Ecto neural progenitor cell (in vitro differentiated cells): ENCODE results near the gene TXLNB.

Source experiments
- DNase-seq: peaks from one replicate; pipeline ENCODE4 v3.0.0-alpha.2; 2018; ENCODE audit warnings: low spot score

Gene TXLNB

DNA sequence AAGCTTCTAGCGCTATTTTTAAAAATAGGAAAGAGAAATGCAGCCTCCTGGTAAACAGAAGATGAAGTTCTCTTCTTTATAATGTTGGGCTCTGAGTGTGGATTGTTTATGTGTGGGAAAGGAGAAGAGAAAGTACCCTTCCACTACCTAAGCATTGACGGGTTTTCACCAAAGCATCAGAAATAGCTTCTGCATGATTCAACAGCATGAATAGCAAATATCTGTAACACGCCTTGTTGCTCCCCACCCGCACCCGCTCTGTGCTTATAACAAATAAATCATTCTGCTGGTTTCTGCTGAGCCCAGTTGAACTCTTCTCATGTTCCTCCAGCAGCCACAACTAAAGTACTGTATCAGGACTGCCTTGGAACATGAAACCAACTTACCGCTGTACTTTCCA, 20.7 kb downstream of the TXLNB start:
- no peak for DNase-seq

DNA sequence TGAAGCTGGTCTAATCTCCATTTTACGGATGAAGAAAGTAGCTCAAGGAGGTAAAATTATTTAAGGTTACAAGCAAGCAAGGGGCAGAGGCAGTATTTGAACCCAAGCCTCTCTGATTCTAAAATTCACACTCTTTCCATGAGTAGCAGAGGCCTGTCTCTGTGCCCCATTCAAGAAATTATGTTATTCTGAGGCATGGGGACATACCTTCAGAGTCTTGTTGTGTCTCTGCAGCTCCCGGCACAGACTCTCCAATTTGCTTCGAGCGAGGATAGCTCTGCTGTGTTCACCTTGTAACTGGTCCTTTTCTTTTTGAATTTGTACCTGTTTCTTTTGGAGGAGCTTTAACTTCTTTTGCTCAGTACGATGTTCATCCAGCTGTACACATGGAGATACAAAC, 21.5 kb downstream of the TXLNB start:
- DNase-seq: no peak

DNA sequence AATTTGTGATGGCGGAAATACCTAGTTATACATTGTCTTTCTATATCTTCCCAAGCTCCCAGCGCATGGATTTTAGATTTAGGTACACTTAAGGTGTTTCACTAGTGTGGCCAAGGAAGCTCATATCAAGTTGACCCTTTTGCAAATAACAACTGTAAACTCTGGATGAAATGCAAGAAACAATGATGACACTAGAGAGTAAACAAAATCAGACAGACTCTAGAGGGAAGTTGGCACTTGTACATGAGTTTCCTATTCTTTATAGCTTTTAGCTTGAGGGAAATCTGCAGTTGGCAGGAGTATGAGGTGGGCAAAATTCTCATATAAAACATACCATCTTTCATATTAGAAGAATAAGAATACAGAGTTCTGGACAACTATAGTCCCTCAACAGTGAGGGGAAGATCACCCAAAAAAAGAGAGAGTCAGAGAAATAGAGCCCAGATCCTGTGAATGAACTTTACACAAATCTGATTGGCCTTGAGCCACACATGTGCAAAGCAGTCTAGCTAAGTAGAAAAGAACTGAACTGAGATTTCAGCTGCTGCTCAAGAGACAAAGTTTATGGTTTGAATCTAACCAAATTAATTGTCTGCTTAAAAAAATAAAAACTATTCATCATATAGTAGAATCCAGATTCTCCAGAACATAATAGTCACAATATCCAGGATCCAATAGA, 26.1 kb downstream of the TXLNB start:
- no peak for DNase-seq

DNA sequence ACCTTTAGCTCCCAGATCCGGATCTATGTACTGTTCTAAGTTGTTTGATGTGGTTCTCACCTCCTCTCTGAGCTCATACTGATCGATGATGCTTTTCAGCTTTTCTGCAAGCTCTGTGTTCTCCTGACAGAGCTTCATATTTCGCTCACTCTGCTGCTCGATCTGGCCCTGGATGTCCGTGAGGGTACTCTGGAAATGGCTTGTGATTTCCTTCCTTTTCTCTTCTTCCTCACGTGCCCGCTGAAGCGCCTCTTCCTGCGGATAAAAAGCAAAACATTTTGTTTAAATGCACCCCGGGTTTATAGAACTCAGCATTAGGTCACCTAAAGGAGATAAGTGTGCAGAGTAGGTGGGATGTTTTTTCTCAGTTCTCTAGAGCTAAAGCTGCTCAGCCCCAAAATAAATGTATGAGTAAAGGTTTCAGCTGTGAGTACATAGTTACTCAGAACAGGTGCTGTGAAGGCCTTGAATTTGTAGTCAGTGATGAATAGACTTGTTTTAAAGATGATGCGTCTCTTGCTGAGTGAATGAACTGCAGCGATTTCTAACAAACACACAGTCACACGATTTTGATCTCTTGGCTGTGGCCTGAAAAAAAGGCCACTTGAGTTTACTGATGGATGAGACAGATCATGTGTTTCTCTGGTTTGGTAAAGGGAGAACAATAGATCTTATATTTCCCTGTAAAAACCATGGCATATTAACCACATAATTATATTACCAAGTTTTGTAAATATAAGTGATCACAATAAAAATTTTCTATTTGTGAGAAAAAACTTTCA, 29.1 kb downstream of the TXLNB start:
- DNase-seq: no peak

DNA sequence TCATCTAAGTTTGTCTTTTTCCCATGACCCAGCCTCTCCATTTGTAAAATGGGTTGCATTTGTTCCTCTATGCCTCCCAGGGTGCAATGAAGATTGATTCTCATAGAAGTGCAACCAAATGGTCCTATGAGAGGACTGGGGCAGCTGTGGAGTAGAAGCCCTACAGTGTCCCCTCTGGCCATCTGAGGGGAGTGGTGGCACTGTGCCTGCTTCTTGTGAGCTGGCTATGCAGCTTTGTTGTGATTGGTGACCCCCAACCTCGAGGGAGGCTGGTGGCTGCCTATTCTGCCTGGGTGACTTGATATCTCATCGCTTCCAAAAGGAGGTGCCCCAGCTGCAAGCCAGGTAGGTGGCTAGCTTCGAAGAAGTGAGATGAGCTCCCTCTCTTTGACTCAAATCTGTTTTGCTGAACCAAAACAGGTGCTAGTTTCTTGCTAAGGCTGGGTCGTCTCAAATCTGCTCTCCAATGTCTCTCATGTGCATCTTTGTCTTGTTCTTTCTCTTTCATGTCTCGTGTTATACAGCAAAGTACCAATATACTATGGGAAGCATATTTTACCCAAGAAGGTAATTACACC, 33.9 kb downstream of the TXLNB start:
- DNase-seq: no peak

DNA sequence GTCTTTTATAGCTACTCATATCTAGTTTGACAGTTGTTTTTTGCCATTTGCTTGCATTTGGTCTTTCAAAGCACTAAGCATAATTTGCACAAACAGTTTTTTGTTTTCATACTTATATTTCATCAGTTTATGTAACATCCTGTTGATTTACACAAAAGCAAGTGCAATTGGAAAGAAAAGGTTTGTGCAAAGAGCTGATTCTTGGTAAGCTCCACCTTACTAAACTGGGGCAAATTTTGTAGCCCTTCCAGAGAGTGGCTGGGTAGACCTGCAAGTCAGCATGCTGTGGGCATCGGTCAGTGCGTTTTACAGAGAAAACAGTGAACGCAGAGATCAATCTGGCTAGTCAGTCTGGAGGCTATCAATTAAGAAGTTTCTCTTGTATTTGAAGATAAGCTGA, 34.5 kb downstream of the TXLNB start:
- DNase-seq: no peak

DNA sequence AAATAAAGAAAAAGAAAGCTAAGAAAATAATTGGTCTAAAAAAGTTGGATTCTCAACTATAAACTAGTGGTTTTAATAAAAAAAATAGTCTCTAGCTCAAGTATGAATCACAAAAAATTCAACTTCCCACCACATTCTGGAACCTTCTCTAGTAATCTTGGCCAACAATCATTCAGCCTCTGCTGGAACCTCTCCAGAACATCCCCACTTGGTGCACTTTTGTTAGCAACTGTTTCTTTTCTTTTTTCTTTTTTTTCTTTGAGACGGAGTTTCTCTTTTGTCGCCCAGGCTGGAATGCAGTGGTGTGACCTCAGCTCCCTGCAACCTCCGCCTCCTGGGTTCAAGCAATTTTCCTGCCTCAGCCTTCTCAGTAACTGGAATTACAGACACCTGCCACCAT, 35.7 kb downstream of the TXLNB start:
- no peak for DNase-seq

DNA sequence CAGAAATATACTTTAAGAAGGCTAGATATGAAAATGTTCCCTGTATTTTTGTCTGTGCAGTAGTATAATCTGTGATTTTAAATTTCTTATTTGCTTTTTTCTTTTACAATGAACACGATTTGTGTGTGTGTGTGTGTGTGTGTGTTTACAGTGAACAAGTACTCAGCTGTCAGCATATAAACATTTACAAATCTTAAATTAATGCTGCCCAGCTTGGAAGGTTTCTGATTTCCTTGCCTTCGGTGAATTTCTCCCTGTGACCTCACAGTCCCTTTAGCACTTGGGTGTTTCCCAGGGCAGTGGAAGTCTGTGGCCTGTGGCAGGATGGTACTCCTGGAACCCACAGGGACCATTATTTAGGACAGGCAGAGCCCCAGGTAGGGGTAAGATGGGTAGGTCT, 37.6 kb downstream of the TXLNB start:
- no peak for DNase-seq

DNA sequence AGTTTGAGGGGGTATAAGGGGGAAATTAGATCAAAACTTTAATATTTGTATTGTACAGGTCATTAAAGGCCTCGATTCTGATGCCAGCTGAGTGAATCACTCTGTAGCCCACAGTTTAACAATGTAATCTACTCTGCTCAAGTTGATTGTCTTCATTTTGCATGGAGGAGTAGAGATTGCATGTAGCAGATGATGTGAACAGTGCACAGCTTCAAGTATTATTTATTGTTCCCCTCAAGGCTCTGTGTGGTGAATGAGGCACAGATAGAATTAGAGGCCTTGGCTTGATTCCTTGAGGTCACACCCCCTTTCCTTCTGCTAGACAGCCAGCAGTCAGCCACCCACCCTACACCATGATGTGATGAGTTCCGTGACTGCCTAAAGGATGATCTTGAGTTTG, 38.1 kb downstream of the TXLNB start:
- no peak for DNase-seq

DNA sequence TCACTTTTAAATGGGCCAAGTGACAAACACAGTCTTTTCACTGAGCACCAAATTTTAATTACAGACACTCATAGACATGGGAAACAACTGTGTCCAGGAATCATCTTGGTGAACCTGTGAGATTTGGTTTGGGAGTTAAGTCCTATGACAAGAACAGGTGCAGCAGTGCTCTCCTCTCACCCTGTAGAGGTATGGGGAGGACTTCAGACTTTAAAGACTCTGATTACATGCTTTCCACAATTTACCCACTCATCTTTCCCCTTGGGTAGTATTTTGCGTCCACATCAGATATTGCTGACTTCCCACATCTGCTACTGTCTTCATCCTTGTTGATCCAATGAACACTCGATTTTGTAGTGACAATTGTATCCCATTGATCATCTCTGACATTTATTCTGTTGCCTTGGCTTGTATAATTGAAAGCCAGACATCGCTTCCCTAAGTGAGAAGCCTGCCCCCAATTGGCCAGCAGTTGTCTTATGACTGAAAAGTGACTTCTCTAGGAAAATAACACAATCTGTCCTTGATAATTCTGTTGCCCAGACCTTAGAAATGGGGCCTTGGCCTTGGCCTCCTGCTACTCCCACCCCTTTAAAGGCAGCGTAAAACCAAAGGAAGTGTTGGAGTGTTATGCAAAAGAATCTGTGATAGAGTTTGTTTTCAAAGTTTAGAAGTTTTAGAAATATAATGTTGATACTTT, 40.0 kb downstream of the TXLNB start:
- DNase-seq: no peak

DNA sequence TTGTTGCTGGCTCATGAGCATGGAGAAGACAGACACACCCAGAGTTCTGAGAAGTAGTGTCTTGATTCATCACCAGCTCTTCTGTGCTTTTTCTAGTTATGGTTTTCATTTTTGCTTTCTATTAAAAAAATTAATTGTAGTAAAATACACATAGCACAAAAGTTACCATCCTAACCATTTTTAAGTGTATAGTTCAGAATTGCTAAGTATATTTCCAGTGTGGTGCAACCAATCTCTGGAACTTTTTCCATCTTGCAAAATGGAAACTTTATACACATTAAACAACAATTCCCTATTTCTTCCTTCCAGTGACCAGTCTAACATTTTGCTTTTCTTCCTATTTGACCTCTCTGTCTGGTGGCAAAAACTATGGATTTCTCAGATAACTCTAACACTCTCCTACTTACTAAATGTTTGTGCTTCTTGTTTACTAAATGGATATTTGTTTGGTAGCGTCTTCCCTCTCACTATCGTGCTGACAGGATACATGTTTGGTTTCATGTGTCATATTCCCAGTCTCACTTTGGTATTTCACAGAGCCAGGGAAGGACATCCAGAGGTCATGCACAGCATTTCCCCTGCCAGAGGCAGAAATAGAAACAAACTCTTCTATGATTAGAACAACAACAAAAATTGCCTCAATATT, 40.6 kb downstream of the TXLNB start:
- no peak for DNase-seq

DNA sequence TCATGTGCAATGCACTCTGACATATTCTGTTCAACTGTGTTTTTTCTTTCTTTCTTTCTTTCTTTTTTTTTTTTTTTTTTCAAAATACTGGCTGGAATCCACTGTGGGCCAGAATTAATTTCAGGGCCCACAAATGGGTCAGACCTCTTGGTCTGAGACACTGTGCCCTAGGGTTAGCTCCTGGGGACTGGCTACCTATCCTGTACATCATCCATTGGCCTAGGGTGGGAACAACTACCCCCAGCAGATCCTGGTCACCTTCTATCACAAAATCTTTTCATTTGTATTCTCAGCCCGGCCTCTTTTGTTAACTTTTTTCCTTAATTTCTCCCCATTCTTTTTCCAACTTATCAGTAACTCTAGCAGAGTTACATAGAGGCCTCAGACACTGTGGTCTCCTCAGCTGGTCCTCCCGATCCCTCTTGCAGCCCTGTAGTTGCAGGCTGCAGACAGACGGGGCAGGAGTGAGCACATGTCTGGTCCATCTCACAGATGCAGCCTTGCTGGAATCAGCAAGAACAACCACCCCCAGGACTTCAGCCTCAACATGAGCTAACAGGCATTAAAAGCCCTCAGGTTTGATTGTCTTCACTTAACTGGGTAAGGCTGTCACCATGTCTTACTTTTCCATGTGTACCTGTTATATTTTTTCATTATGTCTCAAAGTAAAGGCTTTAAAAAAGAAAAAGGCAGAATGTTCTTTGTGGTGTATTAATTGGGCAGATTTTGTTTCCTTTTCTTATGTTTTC, 41.3 kb downstream of the TXLNB start:
- DNase-seq: peak; percentile 73

DNA sequence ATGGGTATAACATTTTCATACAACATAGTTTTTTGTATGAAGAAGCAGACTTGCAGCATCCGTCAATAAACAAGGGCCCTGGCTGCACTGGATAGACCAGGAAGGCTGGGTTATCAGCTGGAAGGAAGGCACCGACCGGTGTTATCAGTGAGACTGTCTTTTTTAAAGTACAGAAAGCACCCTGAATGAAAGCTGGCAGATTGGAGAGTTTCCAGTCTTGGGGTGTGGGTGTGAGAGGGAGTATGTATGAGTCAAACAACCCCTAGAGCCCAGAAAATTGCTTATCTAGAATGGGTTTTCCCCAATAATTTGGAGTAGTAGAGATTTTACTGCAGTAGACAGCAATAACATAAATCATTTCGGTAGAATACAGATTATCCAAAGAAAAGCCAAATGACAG, 42.4 kb downstream of the TXLNB start:
- no peak for DNase-seq

DNA sequence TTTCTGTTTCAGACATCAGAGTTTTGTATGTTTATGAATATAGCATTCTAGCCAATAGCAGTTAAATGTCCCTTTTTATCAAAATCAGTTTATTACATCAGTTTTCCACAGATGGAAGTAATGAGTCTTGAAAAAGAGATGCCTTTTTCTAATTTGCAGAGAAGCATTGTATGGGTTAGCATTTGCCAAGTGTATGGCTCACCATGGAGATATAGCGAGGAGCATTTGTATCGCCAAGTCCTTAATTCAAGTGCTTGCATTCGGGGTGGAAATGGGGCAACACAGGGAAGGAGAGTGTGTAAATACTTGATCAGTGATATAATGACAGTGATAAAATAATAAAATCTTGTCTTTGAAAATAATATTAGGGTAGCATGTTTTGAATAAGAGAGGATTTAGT, 42.9 kb downstream of the TXLNB start:
- no peak for DNase-seq

DNA sequence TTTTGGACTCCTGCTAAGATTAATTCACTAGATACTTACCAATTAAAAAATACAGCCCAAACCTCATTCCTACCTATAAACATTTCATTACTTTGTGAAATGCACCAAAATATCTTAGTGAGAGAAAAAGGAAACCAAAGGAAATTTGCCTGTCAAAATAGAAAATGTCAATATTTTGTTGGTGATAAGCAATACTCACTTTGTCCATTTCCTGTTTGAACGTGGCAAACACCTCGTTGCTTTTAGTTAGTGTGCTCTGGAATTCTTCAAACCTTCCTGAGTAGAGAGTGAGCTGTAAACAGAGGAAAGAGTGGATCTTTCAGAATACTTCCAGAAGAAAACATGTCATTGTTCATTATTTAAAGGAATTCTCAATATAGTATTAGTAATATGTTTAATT, 44.2 kb downstream of the TXLNB start:
- no peak for DNase-seq

DNA sequence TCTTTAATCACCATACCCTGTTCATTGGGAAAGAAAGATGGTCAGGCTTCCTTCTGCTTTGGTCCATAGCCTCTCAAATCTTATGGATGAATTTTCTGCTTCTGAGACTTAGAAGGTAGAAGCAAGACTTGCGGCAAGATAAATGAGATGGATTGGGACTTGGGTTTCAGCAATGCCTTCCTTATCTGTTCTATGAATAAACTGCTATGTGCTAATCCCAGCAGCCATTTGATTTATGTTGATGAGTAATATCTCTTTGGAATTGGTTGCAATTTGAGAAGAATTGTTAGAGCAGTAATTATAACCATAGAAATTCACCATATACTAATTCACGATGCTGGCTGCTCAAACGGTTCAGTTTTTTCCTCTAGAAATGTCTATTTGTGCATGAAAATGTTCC, 48.3 kb downstream of the TXLNB start:
- DNase-seq: no peak

DNA sequence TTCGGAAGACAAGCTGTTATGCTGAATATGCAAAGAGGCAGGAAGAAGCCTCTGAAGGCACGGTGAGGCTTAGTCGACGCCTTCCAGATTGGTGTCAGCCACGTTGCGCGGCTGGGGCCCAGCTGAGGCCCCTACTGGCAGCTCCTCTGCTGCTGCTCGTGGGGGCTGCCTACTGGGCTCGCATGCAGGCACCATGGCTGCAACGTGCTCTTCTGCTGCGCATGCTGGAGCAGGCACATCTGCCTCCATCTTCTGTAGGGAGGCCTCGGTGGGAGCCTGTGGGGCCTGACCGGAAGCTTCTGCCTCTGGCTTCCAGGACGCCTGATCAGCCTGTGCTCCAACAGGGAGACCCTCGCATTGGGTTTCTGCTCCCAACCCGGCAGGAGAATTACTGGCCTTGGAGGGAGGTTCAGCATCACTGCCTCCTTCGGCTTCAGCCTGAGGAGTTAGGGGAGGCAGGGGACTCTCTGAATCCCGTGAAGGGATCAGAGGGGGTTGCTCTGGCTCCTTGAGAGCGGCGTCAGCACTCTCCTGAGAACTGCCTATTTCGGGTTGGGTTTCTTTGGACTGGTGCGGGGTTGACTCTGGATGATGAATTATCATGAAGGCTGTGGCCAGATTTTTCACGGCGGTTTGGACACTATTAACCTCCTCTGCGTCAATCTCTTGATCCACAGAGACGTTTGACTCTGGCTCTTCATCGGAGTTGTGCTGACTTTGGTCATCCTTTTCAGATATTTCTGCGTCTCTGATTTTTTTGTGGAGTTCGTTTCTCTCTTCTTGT, 49.1 kb downstream of the TXLNB start:
- no peak for DNase-seq

DNA sequence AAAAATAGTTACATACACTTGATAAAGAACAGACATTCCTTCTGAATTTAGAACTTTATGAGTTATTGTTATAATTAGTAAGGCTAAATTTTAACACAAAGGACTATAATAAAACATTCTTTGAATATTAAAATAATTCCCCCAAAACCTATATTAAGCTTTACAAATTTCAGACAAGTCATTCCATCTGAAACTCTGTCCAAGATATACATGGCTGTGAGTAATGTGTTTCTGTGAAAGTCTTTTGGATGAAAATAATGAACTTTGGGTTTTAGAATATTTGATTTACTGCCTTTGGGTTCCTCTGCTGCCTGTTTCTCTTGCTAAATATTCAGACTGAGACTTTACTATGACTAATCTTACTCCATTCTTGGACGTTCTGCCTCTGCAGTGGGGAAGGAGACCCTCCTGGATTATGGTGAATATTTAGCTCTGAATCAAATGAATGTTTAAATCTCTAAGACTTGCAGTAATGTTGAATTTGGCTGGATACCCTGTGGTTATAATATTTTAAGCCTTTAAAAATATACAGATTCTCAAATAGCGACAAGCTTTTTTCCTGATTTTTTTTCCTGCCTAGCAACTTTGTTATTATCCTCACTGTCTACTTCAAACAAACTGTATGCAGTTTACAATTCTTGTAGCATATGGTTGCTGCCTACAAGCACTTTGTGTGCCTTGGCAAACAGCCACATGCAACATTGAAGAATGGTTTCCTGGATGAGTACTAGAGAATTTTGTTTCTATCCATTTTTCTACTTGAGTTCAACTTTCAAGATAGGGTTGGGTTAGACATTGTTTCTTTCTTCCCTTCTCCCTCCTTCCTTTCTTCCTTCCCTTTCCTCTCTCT, 51.4 kb downstream of the TXLNB start:
- no peak for DNase-seq

DNA sequence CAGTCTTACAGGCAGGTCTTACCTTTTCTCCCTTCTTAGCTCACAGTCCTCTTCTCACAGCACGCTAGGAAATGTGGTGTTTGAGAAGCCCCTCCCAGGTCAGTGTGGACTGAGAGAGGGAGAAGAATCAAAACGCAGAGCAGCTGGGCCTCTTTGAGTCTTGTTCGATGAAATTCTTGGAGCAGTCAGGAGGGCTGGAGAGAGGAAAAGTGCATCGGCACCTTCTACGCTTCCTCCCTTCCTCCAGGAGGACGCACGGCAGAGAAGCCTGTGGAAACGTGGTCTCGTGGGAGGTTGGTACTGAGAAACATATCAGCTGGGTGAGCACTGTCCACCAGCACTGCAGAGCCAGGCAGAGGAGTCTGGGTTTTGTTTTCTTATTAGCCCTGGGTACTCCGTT, 52.7 kb downstream of the TXLNB start:
- no peak for DNase-seq

DNA sequence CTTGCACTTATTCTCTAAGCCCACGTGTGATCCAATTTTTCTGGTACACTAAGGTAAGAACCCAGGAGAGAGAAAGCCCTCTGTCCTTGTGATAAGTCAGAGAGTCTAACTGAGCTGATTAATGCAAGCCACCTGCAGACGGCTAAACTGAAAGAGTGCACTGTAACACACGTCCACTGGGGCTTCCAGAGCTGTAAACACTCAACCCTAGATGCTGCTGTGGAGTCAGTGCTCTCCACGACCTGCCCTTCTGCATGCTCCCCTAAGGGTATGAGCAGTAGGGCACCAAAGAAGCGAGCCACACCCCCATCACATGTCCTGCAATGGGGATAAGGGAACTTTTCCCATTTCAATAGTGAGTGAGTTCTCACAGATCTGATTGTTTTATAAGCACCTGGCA, 55.7 kb downstream of the TXLNB start:
- no peak for DNase-seq
